ENCODE measurements around the gene MAPKAPK2.
"Not testable (repeated sequence)": the region's sequence is repeated elsewhere in the genome, so short reads cannot be mapped to it uniquely, and the experiment has no call there.

MAPKAPK2 gene

DNA sequence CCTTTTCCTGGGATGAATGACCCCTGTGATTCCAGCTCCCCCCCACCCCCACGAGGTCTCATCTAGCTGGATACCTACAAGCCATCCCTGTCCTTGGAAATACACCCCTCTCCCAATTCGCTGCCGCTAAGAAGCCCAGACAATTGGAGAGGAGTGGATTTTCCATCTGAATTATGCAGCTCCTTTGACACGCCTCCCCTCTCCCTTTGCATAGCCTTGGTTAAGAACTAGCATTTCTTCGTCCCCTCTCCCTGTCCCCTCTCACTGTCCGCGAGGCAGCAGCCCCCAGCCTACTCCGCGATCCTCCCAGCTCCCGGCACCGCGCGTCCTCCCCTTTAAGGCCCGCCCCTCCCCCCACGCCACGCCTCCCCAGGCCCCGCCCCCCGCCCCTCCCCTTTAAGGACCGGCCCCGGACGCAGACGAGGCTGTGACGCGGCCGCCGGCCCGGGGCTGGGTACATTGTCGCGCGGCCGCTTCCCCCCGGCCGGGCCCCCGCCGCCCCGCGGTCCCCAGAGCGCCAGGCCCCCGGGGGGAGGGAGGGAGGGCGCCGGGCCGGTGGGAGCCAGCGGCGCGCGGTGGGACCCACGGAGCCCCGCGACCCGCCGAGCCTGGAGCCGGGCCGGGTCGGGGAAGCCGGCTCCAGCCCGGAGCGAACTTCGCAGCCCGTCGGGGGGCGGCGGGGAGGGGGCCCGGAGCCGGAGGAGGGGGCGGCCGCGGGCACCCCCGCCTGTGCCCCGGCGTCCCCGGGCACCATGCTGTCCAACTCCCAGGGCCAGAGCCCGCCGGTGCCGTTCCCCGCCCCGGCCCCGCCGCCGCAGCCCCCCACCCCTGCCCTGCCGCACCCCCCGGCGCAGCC lies at the start of gene MAPKAPK2:
MAPKAPK2 (plus strand) TSS at position 428 of the 856 bp plus-strand sequence; CDS start at position 753, 325 bp downstream.
- DNase-seq: peak; percentile 90

- DNase-seq: peak; percentile 94
These were observed 49.4 kb upstream of the MAPKAPK2 start, which contains the start of gene DYRK3 for GRCh38 chr1:206635080-206635977. DYRK3 (plus strand) TSS chr1:206635536; CDS start chr1:206635704, 168 bp downstream.

GRCh38 chr1:206635978-206636345 lies 48.7 kb upstream of the MAPKAPK2 start:
- no peak for DNase-seq

GRCh38 chr1:206636671-206637070 lies 48.0 kb upstream of the MAPKAPK2 start:
- no peak for DNase-seq

GRCh38 chr1:206637605-206638004 lies 47.1 kb upstream of the MAPKAPK2 start:
- no peak for DNase-seq

DNA sequence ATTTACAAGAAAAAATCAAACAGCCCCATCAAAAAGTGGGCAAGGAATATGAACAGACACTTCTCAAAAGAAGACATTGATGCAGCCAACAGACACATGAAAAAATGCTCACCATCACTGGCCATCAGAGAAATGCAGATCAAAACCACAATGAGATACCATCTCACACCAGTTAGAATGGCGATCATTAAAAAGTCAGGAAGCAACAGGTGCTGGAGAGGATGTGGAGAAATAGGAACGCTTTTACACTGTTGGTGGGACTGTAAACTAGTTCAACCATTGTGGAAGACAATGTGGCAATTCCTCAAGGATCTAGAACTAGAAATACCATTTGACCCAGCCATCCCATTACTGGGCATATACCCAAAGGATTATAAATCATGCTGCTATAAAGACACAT lies 42.6 kb upstream of the MAPKAPK2 start:
- not testable (repeated sequence) for DNase-seq

DNA sequence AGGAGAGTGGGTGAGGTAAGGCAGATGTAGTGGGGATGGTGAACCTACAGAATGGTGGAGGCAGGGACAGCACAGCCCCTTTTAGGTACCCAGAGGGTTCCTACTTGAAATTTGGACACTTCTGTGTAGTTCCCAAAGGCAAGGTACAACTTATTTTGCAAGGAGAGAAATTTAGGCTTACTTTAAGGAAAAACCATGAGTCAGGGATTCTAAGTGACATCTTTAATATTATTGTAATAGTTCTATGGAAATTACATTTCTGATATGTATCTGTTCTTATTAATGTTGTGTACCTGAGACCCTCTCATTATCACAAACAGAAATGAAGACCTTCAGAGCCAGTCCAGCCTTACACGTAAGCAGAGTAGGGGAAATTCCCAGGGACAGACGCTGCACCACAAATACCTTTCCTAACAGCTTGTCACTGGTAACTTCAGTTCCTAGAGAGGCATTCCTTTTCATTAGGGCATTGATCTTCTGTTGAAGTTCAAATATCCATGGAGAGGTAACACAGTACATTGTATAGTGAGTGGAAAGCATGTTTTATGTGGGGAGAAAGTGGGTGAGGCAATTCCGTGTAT lies 41.5 kb upstream of the MAPKAPK2 start:
- no peak for DNase-seq

- DNase-seq: no peak
These were observed 38.2 kb upstream of the MAPKAPK2 start for GRCh38 chr1:206646504-206646903.

DNA sequence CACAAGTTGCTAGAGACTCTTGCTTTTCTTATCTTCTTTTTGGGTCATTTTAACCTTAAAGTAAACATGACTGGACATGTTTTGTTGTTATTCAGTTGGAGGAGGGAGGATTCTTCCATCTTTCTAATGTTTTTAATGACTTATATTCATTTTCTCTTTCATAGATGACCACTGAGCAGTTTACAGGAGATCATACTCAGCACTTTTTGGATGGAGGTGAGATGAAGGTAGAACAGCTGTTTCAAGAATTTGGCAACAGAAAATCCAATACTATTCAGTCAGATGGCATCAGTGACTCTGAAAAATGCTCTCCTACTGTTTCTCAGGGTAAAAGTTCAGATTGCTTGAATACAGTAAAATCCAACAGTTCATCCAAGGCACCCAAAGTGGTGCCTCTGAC lies 37.5 kb upstream of the MAPKAPK2 start:
- DNase-seq: no peak

DNA sequence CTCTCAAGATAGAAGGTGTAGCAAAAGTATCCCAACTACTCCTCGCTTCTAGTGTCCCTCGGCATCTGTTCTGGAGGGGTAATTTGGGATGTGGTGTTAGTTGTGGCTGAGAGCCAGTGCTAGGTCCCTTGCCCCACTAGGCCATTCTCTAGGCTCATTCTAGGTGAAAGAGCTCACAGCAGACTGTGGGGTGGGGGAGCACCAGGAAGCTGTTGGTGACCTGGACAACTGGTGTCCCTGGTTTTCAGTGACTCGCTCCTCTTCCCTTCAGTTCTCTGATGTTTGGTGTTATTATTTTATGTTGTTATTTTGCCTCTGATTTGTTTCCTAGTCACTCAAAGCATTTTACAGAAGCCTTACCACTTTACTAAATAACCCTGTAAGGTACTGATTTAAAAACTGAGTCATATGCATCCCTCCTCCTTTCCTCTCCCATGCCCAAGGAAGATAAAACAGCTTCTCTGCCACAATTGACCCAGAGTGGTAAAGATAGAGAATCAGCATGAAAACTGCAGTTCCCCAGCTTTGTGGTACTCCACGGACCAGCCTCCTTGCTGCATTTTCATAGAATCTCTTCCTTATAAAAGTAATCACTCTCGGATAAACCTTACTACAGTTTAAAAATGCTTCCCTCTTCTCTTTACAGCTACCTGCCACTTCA lies 35.3 kb upstream of the MAPKAPK2 start:
- no peak for DNase-seq

GRCh38 chr1:206651014-206651413 lies 33.7 kb upstream of the MAPKAPK2 start:
- DNase-seq: no peak

- DNase-seq: no peak
These were observed 32.5 kb upstream of the MAPKAPK2 start for GRCh38 chr1:206651958-206652890.

- DNase-seq: no peak
These were observed 30.8 kb upstream of the MAPKAPK2 start for GRCh38 chr1:206653715-206654459.

- no peak for DNase-seq
These were observed 29.9 kb upstream of the MAPKAPK2 start for GRCh38 chr1:206654828-206655227.

- DNase-seq: no peak
These were observed 29.2 kb upstream of the MAPKAPK2 start for GRCh38 chr1:206655471-206655882.

DNA sequence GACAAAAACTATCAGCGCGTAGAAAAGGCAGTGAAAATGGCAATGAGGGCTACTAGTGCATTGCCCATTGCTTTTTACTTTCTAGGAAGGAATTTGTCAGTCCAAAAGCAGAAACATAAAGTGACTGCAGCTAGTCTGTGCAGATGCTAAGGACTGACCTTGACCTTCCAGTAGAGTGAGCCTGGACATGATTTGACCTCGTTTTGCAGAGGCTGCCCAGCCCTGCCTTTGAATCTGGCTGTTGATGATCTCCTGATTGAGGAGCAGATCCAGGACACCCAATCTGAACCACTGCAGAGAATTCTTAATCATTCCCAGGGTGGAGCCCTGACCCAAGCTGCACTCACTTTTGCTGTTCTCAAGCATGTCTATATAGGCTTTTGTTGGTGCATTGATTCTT lies 27.8 kb upstream of the MAPKAPK2 start:
- DNase-seq: no peak

- no peak for DNase-seq
These were observed 27.0 kb upstream of the MAPKAPK2 start for GRCh38 chr1:206657751-206658150.

GRCh38 chr1:206658264-206658980 lies 26.3 kb upstream of the MAPKAPK2 start:
- DNase-seq: peak; percentile 65

- no peak for DNase-seq
These were observed 25.8 kb upstream of the MAPKAPK2 start for GRCh38 chr1:206658981-206659273.

DNA sequence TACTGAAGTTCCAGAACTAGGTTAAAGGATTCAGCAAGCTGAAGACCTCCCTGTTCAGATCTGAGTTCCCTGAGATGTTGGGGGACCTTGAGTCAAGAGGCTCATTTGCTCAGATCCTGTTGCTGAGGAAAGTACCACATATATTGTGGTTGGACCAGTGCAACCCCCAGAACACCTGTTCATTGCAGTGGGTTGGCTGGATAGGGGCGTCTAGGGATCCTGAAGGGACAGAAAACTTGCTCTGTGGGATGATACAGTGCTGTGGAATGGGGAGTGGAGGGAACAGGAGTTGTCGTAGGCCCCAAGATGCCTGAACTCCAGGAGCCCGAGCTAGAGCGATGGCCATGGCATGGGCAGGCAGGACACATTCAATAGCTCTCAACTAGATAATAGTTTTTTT lies 24.6 kb upstream of the MAPKAPK2 start:
- no peak for DNase-seq

Measured in right hindlimb (tissue), 1 donor.